Thyroid gland (tissue), 4 donors: ENCODE measurements around the gene DHX30.

Experiments
- CTCF ChIP-seq, 6 experiments: fragments of 200-600 bp in 3 of 6; fragments of 450-650 bp in 3 of 6; sonication (generic) in 3 of 6; IDR thresholded peaks; one replicate each; pipeline ENCODE4 v1.5.1; 2016 to 2019; ENCODE audit warnings: antibody characterized with exemption in 6 of 6, mild to moderate bottlenecking in 2 of 6, inconsistent platforms in 1 of 6, moderate library complexity in 1 of 6
- POLR2A ChIP-seq, 2 donors: fragments of 450-650 bp; IDR thresholded peaks; one replicate each; pipeline ENCODE4 v1.6.1; 2017; ENCODE audit warnings: antibody characterized with exemption in 2 of 2, mild to moderate bottlenecking in 2 of 2, moderate library complexity in 1 of 2

DNA sequence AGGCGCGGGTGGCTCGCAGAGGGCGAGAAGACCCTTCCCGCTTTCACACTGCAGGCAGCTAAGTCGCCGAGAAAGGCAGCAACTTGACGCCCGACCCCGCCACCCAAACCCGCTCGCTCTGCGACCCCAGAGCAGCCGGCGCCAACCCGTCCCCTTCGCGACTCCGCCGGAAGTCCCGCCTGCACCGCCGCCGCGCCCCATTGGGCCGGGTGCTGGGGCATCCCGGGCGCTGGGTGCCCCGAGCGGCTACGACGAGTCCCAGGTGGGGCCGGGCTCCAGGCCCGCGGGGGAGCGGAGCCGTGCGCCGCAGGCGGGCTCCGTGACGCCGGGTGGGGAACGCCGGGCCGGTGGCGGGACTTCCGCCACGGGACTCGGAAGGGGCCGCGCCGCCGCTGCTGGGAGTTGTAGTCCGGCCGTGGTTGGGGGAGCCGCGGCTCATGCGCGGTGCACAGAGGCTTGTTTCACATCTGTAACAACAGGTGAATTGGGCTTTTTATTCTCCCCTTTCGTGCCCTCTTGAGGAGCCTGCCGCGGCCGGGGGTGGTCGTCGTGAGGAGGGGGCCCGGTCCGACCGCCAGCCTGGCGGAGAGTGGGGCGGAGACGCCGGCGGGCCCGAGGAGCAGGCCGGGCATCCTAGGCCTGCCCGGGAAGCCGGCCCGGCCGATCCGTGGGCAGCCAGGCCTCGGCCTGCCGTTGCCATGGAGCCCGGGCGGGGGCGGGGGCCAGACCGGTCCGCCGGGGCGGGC, at the start of gene DHX30:
- no peak for TF ChIP-seq CTCF (IDR thresholded peaks at IDR 0.05)
- peak in 1 of 2 donors; percentile 84 for TF ChIP-seq POLR2A (IDR thresholded peaks at IDR 0.05)
